Measurements from ENCODE around the gene IRF8. TPM values are rescaled to one million over a fixed set of nuclear protein-coding genes. Genes with fewer than 3 reads are reported as not detected.

Gene IRF8
- total RNA-seq, 4 donors from 2014 or later: 1.4 to 13.0 (median 8.8) TPM; not detected in 1

GRCh38 chr16:85858984-85859817 lies 39.8 kb upstream of the IRF8 start:
- intact Hi-C loops (cut with DNase I): no loop called here
- Histone ChIP-seq H3K4me1 (no peaks in the 10 kb centered on the region), H3K27me3 (peaks cover 0 to 38% (median 0%) of the 10 kb centered on the region in 4 donors), H3K36me3 (no peaks in the 10 kb centered on the region), H3K4me3 (no peak overlapping the region), H3K9me3 (no peaks in the 10 kb centered on the region), H3K27ac (no peak overlapping the region)
- DNase-seq: no peak
- 73 to 80% methylated on average over 10 of the region's 16 CpGs for WGBS, 2 donors
- TF ChIP-seq CTCF (IDR thresholded peaks at IDR 0.05) (no peak), POLR2A (IDR thresholded peaks at IDR 0.05) (no peak)

- no peak for TF ChIP-seq POLR2A (IDR thresholded peaks at IDR 0.05)
- 60% methylated on average over 4 of the region's 7 CpGs; no CpG with 5 or more reads in 1 of the 2 donors for WGBS, 2 donors
- Histone ChIP-seq H3K36me3 (no peaks in the 10 kb centered on the region), H3K4me3 (no peak overlapping the region), H3K27ac (no peak overlapping the region), H3K9me3 (no peaks in the 10 kb centered on the region), H3K27me3 (peaks cover 0 to 33% (median 0%) of the 10 kb centered on the region in 4 donors), H3K4me1 (no peaks in the 10 kb centered on the region)
- DNase-seq: no peak
- intact Hi-C loops (cut with DNase I): no loop called here
Observed at GRCh38 chr16:85859818-85860125, 39.2 kb upstream of the IRF8 start.

GRCh38 chr16:85860413-85861094 lies 38.4 kb upstream of the IRF8 start:
- peaks cover 0 to 33% (median 0%) of the 10 kb centered on the region in 4 donors for H3K27me3 ChIP-seq
- H3K36me3 ChIP-seq: no peaks in the 10 kb centered on the region
- TF ChIP-seq CTCF (IDR thresholded peaks at IDR 0.05): no peak
- no peak for TF ChIP-seq POLR2A (IDR thresholded peaks at IDR 0.05)
- intact Hi-C loops (cut with DNase I): no loop called here
- no peaks in the 10 kb centered on the region for H3K9me3 ChIP-seq
- no peak for DNase-seq
- no peak overlapping the region for H3K27ac ChIP-seq
- WGBS, 2 donors: 56 to 70% methylated on average over 7 to 11 of the region's 12 CpGs
- H3K4me3 ChIP-seq: no peak overlapping the region
- H3K4me1 ChIP-seq: no peaks in the 10 kb centered on the region

- intact Hi-C loops (cut with DNase I): no loop called here
- H3K4me3 ChIP-seq: no peak overlapping the region
- no peaks in the 10 kb centered on the region for H3K36me3 ChIP-seq
- H3K27me3 ChIP-seq: peaks cover 0 to 33% (median 0%) of the 10 kb centered on the region in 4 donors
- H3K9me3 ChIP-seq: no peaks in the 10 kb centered on the region
- H3K27ac ChIP-seq: no peak overlapping the region
- 39 to 55% methylated on average over 6 to 9 of the region's 16 CpGs for WGBS, 2 donors
- no peak for DNase-seq
- H3K4me1 ChIP-seq: no peaks in the 10 kb centered on the region
- no peak for TF ChIP-seq CTCF (IDR thresholded peaks at IDR 0.05)
- TF ChIP-seq POLR2A (IDR thresholded peaks at IDR 0.05): no peak
Observed at GRCh38 chr16:85861095-85861825, 37.7 kb upstream of the IRF8 start.

GRCh38 chr16:85862476-85863383 lies 36.2 kb upstream of the IRF8 start:
- no peaks in the 10 kb centered on the region for H3K36me3 ChIP-seq
- no peak overlapping the region for H3K27ac ChIP-seq
- intact Hi-C loops (cut with DNase I): no loop called here
- WGBS, 2 donors: 81 to 84% methylated on average over 9 to 12 of the region's 19 CpGs
- no peak for TF ChIP-seq CTCF (IDR thresholded peaks at IDR 0.05)
- no peak for TF ChIP-seq POLR2A (IDR thresholded peaks at IDR 0.05)
- peaks cover 0 to 27% (median 0%) of the 10 kb centered on the region in 4 donors for H3K27me3 ChIP-seq
- H3K4me3 ChIP-seq: no peak overlapping the region
- H3K9me3 ChIP-seq: no peaks in the 10 kb centered on the region
- no peaks in the 10 kb centered on the region for H3K4me1 ChIP-seq
- no peak for DNase-seq
